Right lung (tissue), 5 donors: ENCODE data around the gene TMEM98. TPM values are rescaled to one million over a fixed set of nuclear protein-coding genes. Genes with fewer than 3 reads are reported as not detected.
"Not testable (repeated sequence)": the region's sequence is repeated elsewhere in the genome, so short reads cannot be mapped to it uniquely, and the experiment has no call there.

ENCODE experiments used
- DNase-seq, 2 donors: peaks; one replicate each; pipeline ENCODE4 v3.0.0-alpha.2; 2013
- polyA plus RNA-seq, 5 donors: library from polyadenylated mRNA; unstranded; fragments of 120-200 nt; gene quantifications; one replicate each; pipeline versions ENCODE4 v1.2.1 to v1.2.3, GENCODE V29; 2013; ENCODE audit warnings: inconsistent platforms in 1 of 5, low replicate concordance in 1 of 5; ENCODE audit not compliant: insufficient read length in 5 of 5, insufficient read depth in 1 of 5

TMEM98 gene
- polyA plus RNA-seq, 5 donors: 257 to 309 (median 263) TPM

- DNase-seq: peak; percentile 76
Measured at GRCh38 chr17:32912218-32912897, 15.6 kb upstream of the TMEM98 start.

GRCh38 chr17:32913593-32913992, 14.4 kb upstream of the TMEM98 start:
- no peak for DNase-seq

DNA sequence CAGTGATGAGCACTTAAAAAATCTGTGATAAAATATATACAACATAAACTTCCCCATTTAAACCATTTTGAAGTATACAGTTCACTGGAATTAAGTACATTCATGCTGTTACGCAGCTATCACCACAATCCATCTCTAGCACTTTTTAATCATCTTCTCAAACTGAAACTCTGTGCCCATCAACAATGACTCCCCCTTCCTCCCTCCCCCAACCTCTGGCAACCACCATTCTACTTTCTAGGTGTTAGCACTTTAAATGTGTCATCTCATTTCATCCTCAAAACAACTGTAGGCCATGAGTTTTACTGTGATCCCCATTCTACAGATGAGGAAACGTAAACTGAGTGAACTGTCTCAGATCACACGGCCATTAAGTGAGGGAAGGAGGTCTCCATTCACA, 13.8 kb upstream of the TMEM98 start:
- no peak for DNase-seq

DNA sequence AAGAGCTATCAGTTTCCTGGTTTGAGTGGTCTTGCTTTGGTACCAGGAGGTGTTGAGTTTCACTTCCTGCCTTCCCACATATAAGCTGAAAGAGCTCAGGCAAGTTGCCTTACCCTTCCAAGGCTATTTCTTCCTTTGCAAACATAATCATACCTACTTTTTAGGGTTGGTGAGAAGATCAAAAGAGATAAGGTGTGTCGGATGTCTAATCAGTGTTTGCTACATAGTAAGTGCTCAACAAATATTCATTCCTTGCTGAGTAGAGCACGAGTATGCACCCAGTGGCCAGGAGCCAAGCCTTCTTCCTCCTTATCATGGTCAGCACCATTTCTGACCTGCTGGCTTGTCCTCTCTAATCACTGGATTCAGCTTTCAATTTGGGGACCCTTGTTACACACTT, 12.7 kb upstream of the TMEM98 start:
- no peak for DNase-seq

DNA sequence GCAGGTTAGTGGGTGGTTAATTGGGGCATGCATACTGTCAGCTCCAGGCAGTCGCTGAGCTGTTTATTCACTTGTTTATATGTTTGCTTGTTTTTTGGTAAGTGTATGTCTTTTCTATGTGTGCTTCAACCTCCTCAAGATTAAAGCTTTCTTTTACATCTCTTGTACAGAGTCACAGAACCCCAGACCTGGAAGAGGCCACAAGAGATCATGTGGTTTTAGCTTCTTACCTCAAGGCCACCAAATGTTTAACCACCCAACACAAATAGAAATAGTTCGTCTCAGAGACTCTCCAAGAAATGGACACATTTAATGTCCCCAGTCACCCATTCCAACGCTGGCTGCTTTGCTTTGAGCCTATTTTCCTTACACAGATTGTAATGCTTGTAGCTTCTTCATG, 11.8 kb upstream of the TMEM98 start:
- no peak for DNase-seq

- no peak for DNase-seq
Measured at GRCh38 chr17:32917081-32917480, 10.9 kb upstream of the TMEM98 start.

- no peak for DNase-seq
Measured at GRCh38 chr17:32917842-32918241, 10.1 kb upstream of the TMEM98 start.

GRCh38 chr17:32919876-32920275, 8.1 kb upstream of the TMEM98 start:
- not testable (repeated sequence) for DNase-seq

DNA sequence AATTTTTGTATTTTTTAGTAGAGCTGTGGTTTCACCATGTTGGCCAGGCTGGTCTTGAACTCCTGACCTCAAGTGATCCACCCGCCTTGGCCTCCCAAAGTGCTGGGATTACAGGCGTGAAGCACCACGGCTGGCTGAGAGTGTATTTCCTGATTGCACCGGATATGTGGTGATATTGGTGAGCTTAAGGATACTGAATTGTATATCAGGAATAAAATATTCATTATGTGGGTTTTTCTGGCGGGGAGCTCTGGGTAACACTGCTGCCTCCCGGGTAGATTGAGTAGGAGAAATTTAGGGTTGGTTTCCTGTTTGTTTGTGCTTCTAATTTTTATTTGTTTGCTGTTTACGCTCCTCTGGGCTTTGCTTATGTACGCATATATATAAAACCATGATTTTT, 7.7 kb upstream of the TMEM98 start:
- no peak for DNase-seq

DNA sequence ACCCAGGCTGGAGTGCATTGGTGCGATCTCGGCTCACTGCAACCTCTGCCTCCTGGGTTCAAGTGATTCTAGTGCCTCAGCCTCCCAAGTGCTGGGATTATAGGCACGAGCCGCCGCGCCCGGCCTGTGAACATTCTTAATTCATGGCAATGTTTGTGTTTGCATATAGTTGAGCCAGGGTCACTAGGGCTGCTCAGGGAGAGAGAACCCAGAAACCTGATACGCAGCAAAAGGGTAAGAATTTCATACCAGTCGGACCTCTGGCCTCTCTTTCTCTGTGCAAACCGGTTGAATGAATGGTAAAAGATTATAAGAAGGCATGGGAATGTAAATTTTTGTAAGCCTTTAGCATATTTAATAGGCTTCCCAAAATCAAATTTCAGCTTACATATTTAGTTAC, 6.9 kb upstream of the TMEM98 start:
- no peak for DNase-seq

DNA sequence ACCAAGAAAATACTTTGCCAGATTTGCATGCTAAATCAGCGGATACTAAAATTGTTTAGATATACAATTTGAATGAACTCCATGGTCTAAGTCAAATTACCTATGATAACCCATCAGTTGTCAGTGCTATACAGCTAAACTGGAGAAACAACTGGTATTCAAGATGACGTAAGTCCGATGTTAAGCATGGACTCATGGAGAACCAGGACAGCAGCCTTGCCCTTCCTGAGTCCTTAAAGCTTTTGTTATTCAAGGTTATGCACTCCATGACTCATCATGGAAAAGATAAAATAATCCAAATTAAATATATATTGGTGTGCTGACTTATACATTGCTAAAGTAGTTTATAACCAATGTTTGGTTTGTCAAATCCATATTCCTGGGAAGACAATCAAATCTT, 4.0 kb upstream of the TMEM98 start:
- not testable (repeated sequence) for DNase-seq

DNA sequence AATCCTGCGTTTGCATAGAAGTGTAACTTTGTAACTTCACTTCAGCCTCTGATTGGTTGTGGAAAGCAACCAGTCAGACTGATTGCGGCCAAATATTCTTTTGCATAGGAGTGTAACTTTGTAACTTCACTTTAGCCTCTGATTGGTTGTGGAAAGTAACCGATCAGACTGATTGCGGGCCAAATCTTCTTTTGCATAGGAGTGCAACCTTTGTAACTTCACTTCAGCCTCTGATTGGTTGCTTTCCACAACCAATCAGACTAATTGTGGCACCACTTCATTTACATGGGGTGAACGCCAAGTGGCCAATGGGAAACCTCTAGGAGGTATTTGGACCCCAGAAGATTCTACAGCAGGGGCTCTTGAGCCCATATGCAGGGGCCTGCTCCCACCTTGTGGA, 1.8 kb upstream of the TMEM98 start:
- DNase-seq: no peak

DNA sequence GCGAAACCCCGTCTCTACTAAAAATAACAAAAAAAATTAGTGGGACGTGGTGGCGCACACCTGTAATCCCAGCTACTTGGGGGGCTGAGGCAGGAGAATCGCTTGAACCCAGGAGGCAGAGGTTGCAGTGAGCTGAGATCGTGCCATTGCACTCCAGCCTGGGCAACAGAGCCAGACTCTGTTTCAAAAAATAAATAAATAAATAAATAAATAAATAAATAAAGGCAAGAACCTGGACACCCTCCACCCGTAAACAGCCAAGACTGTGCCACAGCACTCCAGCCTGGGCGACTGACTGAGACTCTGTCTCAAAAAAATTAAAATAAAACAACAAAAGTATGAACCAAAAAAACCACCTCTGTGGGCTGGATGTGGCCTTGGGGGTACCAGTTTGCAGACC, 1.2 kb upstream of the TMEM98 start:
- DNase-seq: not testable (repeated sequence)

- no peak for DNase-seq
Measured at GRCh38 chr17:32927201-32927723, 691 bp upstream of the TMEM98 start.

- DNase-seq: peak in 1 of 2 donors; percentile 67
Measured at GRCh38 chr17:32928586-32929535, 908 bp downstream of the TMEM98 start.

GRCh38 chr17:32929588-32929987, 1.6 kb downstream of the TMEM98 start:
- no peak for DNase-seq

DNA sequence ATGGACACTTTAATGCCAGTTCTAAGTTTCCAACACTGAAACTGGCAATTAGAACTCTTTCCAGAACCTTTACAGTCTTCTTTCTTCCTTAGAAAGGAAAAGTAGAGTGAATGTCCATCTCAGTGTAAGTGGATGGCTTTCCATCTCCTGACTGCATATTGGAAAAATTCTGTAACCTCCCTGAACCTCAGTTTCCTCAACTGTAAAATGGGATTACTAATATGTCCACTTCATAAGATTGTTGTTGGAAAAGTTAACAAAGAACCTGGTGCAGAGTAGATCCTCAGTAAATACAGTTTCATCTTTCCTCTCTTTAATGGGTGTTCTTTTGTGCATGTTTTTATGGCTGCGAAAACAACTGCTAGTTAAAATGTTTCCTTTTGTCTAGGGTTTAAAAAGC, 2.6 kb downstream of the TMEM98 start:
- DNase-seq: no peak

DNA sequence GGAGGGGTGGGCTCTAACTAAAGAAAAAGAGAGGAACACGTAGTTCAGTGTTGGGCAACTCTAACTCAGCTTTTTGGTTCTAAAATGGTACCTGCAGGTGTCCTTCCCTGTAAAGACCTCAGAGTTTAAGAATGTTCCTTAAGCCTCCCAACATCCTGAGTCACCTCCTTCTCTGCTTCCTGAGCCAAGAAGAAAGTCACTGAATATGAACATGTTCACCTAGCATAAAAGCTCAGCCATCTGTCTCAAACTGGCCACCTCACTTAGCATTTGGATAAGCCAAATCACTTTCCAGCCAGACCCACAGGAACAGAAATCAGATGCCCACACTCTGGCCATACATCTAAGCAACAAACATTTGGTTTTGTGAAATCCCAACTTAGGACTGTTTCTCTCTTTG, 3.7 kb downstream of the TMEM98 start:
- no peak for DNase-seq

- no peak for DNase-seq
Measured at GRCh38 chr17:32933881-32934280, 5.9 kb downstream of the TMEM98 start.

GRCh38 chr17:32935726-32936125, 7.8 kb downstream of the TMEM98 start:
- no peak for DNase-seq

- no peak for DNase-seq
Measured at GRCh38 chr17:32936186-32936893, 8.4 kb downstream of the TMEM98 start.

- peak; percentile 62 to 77 for DNase-seq
Measured at GRCh38 chr17:32936894-32937500, 9.0 kb downstream of the TMEM98 start.
